GM21526 (cell line): ENCODE measurements around the gene PLEKHM2.

Source experiments
- ATAC-seq: cut with Tn5 transposase; IDR thresholded peaks from one replicate; pipeline ENCODE4 v1.9.1; 2021; ENCODE audit warnings: moderate library complexity; ENCODE audit not compliant: unreplicated experiment, low FRiP score

The PLEKHM2 gene

DNA sequence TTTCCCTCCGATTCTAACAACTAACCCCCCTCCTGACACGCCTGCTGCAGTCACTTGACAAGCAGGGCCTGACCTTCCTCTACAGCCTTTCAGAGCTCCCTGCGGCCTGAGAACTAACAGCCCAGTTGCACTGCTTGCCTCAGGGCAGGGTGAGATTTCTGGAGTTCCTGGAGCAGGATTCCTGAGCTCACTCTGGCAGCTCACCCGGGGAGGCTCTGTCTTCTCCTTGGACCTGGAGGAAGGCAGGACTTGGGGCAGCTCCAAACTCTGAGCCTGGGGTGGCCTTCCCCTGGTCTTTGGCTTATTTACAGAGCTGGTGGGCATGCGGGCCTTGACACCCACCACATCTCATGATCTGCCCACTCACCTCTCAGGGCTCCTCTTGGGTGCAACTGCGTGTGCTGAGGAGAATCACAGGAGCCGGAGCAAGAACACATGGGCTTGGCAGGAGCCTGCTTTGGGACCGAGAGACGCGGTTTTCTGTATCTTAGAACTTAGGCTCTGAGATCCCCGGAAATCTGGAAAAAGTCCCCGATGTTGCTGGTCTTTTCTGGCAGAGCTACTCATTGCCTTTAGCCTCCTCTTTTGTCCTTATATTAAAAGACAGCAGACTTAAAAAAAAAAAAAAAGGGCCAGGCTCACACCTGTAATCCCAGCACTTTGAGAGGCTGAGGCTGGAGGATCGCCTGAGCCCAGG lies 38.9 kb downstream of the PLEKHM2 start:
- ATAC-seq, result no peak

- no peak for ATAC-seq
Observed at GRCh38 chr1:15723631-15724246, 39.6 kb downstream of the PLEKHM2 start.

DNA sequence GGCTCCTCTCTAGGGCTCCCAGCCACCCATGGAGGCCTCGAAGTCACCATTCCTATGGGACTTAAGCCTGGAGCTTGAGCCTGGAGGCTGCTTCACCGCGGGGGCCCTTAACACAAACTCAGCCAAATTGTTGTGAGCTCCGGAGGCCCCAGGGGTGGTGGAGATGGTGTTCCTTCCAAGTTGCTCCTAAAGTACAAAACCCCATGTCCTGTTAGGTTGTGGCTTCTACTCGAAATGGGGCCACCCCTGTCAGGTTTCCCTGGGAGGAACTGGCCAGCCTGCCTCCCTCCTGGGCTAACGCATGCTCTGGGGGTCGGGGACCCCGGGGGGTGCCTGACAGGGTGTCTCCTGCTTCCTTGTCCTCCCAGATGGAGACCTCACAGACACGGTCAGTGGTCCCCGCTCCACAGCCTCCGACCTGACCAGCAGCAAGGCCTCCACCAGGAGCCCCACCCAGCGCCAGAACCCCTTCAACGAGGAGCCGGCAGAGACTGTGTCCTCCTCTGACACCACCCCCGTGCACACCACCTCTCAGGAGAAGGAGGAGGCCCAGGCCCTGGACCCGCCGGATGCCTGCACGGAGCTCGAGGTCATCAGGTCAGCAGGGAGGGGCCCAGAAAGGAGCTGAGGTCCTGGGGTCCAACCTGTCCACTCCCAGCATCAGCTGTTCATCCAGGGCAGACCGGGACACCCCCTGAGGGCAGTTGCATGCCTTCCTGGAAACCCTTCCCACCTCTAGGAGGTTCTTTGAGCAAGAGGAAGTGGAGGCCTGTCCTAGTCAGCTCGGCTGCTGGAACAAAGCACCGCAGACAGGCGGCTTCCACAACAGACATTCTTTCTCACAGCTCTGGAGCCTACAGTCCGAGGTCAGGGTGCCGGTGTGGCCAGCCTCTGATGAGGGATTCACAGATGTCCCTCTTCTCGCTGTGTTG lies 41.1 kb downstream of the PLEKHM2 start:
- no peak for ATAC-seq

DNA sequence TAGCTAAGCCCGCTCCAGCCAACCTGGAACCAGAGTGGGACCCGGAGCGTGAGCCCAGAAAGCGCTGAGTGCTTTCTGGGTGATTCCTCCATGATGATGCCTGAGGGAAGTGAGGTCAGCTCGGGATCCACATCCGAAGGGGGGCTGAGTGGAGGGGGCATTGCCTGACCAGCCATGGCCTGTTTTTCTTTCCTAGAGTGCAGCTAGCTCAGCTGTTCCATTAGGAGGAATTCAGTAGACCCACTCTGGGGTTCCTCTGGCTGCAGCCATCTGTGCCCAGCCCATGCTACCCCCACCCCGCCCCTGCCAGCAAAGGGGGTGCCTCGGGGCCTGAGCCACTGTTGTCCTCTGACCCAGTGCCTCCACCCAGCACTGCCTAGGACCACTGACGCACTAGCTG lies 42.4 kb downstream of the PLEKHM2 start:
- ATAC-seq, result no peak

- no peak for ATAC-seq
Observed at GRCh38 chr1:15727021-15727420, 42.9 kb downstream of the PLEKHM2 start.

DNA sequence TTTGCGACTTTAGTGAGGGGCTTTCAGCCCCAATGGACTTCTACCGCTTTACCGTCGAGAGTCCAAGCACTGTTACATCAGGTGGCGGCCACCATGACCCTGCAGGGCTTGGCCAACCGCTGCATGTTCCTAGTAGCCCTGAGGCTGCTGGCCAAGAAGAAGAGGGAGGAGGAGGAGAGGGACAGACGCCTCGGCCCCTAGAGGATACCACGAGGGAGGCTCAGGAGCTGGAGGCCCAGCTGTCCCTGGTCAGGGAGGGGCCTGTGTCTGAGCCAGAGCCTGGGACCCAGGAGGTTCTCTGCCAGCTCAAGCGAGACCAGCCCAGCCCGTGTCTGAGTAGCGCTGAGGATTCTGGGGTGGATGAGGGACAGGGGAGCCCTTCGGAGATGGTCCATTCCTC lies 43.3 kb downstream of the PLEKHM2 start:
- ATAC-seq, result no peak

DNA sequence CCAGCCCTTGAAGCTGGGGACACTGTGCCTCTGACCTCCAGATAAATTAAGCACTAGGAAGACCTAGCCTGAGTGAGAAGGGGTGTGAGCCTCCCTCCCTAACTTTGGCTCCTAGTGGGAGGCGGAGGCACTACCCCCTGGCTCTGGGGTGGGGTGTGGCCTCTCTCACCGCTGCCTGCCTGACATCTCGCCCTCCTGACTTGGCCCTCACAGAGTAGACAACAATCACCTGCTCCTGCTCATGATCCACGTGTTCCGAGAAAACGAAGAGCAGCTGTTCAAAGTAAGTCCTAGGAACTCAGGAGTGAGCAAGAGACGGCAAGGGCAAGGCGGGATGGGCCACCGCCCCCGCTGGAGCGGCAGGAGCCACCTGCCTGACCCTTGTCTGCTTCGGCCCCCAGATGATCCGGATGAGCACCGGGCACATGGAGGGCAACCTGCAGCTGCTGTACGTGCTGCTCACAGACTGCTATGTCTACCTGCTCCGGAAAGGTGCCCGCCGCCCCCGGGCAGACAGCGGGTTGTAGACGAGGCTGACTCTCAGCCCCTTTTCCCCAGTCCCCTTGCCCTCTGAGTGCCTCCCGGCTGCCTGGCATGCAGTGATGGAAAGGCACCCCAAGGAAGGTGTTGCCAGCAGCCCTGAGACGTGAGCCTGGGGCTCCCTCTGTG lies 43.9 kb downstream of the PLEKHM2 start:
- ATAC-seq, result no peak

DNA sequence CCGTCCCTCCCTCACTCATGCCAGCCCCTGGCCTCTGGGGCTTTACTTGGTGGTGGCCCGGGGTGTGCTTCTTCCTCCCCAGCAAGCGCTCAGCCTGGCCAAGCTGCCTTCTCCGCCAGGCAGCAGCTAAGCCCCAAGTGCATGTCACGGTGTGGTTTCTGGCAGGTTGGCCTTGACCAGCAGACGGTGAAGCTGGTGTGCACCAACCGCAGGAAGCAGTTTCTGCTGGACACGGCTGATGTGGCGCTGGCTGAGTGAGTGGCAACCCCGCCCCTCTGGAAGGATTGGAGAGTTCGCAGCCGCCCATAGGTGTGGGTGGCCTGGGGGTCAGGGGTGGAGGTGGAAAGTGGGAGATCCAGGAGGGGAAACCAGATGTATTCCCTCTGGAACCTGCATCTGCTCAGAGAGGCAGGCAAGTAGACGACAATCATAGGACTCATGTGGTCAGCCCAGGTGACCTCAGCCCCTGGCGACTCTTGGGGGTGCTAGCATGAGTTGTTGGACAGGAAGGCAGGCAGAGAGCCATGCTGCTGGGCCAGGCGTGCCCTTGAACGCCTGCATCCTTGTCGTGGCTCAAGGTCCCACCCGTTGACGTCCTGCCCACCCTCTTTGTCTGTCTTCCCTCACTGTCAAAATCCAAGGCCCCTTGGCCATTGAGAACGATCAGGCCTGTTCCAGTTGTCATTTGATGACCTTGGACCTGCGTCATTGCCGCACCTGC lies 45.0 kb downstream of the PLEKHM2 start:
- no peak for ATAC-seq

DNA sequence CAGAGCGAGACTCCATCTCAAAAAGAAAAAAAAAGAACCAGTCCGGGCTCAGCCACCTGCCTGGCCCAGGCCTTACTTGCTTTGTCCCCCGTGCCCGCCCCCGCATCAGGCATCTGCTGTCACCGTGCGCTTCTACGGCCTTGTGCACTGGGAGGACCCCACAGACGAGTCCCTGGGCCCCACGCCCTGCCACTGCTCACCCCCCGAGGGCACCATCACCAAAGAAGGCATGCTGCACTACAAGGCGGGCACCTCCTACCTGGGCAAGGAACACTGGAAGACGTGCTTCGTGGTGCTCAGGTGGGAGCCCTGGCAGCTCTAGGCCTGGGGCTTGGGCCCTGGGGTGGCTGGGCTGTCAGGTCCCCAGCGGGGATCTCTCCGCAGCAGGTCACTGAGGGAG lies 46.3 kb downstream of the PLEKHM2 start:
- ATAC-seq, result no peak

- no peak for ATAC-seq
Observed at GRCh38 chr1:15730936-15731335, 46.8 kb downstream of the PLEKHM2 start.

GRCh38 chr1:15731735-15732685 lies 47.9 kb downstream of the PLEKHM2 start:
- no peak for ATAC-seq

DNA sequence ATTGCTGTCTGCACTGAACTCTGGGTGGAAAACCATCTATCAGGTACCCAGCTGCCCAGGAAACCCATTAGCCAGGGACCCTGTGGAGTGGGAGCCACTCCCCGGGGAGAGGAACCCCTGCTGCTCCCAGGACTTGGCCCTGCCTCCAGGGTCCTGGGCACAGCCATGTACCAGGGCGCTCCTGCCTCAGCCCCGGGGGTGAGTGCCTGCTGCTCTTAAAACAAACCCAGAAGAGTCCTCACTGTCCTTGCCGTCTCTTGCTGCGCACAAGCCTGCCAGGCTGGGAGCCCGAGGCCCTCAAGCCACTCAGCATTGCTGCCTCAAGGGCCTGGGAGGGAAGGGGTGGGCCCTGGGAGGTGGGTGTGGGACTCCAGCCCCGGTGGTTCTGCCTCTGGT lies 48.6 kb downstream of the PLEKHM2 start:
- no peak for ATAC-seq

GRCh38 chr1:15733218-15733725 lies 49.2 kb downstream of the PLEKHM2 start:
- no peak for ATAC-seq

- ATAC-seq, result no peak
Observed at GRCh38 chr1:15733726-15734226, 49.7 kb downstream of the PLEKHM2 start.

DNA sequence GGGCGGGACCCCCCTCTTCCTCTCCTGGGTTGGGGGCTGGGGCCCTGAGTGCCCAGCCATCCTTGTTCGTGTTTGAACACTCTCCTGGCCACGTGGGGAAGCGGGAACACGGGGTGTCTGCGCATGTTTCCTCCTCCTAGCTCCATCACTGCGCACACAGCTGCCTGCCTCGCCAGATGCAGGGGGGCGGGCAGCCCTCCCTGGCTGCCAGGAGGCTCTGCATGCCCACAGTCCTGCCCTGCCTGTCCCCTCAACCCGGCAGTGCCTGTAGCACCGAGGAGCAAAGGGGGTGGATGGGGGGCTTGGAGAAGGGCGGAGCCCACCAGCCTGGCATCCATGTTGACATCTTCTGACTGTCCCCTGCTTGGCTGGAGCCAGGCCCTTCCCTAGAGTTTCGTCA lies 50.2 kb downstream of the PLEKHM2 start:
- no peak for ATAC-seq

GRCh38 chr1:15734901-15735300 lies 50.8 kb downstream of the PLEKHM2 start:
- no peak for ATAC-seq

DNA sequence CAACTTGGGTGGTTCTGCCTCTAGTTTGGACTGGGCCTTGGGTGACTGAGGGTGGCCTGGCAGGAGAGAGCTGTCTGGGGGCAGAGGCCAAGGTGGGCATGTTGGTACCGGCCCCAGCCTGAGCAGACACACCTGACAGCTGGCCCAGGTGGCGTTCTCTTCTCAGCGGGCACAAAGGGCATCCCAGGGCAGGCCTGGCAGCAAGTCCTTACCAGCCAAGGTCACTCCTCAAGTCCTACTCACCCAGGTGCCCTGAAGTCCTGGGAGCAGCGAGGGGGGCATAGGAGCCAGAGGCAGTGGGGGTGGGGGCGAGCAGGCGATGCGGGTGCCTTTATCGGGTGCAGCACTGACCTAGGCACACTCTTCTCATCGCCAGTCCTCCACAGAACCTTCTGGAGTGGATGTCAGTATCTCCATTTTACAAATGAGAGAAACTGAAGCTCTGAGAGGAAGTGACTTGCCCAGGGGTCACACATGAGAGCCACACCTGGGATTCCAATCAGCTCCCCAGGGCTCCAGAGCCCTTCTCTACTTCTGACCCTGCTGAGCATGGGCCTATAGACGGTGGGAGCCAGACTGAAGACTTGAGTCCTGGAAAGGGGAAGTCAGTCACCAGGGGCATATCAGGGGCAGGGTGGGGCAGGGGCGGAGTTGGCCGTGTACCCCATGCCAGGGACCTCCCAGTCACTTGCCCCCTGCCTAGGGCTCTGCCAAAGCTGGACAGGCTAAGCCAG lies 51.4 kb downstream of the PLEKHM2 start:
- ATAC-seq, result no peak
